Measurements from ENCODE around the gene HOXB8. TPM values are rescaled to one million over a fixed set of nuclear protein-coding genes. Genes with fewer than 3 reads are reported as not detected.

The HOXB8 gene
- total and polyA plus RNA-seq, 2 donors (not counting 3 experiments of a cell fraction or from before 2014, with no cell fraction given) = 1.7 to 2.4 TPM

- Histone ChIP-seq H3K36me3 (ENCODE audit: control insufficient read depth in 2 of 2, extremely low read depth in 1 of 2, insufficient read depth in 2 of 2, low read length in 2 of 2) (no peaks in the 10 kb centered on the region), H3K4me3 (replicated peaks in 1 of 3; ENCODE audit: insufficient read depth in 1 of 3, low read depth in 1 of 3, low read length in 3 of 3) (no peak overlapping the region), H3K27ac (ENCODE audit: insufficient read depth, low read depth, low read length) (no peak overlapping the region), H3K9me1 (replicated peaks; ENCODE audit: control insufficient read depth, extremely low read depth, insufficient read depth, low read length) (no peaks in the 10 kb centered on the region), H2AFZ (ENCODE audit: low read depth, low read length) (no peak overlapping the region), H4K20me1 (replicated peaks; ENCODE audit: control insufficient read depth, extremely low read depth, insufficient read depth, low read length) (no peaks in the 10 kb centered on the region), H3K79me2 (ENCODE audit: control insufficient read depth, insufficient read depth, low read length) (no peaks in the 10 kb centered on the region), H3K4me2 (ENCODE audit: insufficient read depth, low read length) (no peak overlapping the region), H3K9me3 (replicated peaks; ENCODE audit: control insufficient read depth, insufficient read depth, low read length) (no peaks in the 10 kb centered on the region), H3K4me1 (ENCODE audit: control insufficient read depth, extremely low read depth, insufficient read depth, low read length) (no peaks in the 10 kb centered on the region), H3K9ac (replicated peaks; ENCODE audit: extremely low read depth, insufficient read depth, low read length) (no peak overlapping the region), H3K27me3 (ENCODE audit: control insufficient read depth in 2 of 2, insufficient read depth in 2 of 2, low read length in 2 of 2) (peaks cover 68 to 77% of the 10 kb centered on the region in 2 experiments)
- FAIRE-seq (no peak), DNase-seq (ENCODE audit: low read depth, low spot score) (no peak)
- CTCF ChIA-PET = interaction anchor here (4.5 kb wide), 1 partner anchor 9 kb away, joined by 23 read pairs; no protein-coding TSS in a partner anchor
- dilution Hi-C loops (cut with MboI; ENCODE audit: extremely low pct_ligation_motif_present, low sequenced_read_pairs) (no loop called here), intact Hi-C loops (cut with micrococcal nuclease) (no loop called here)
- no TSS peak for BruUV-seq (replicated peaks)
- TF ChIP-seq JUN (IDR thresholded peaks at IDR 0.05; ENCODE audit: borderline replicate concordance, insufficient read depth, insufficient read length, low read depth) (no peak), FOS (IDR thresholded peaks at IDR 0.05; ENCODE audit: borderline replicate concordance, insufficient read depth, low read length) (no peak), MAX (IDR thresholded peaks at IDR 0.05; ENCODE audit: insufficient read depth, insufficient read length) (no peak), POLR2A (IDR thresholded peaks at IDR 0.05; ENCODE audit: low read depth, low read length) (no peak), POLR2AphosphoS5 (IDR thresholded peaks at IDR 0.05; ENCODE audit: insufficient read depth, low read depth, low read length) (no peak), EZH2 (IDR thresholded peaks at IDR 0.05; ENCODE audit: borderline replicate concordance, low read depth, low read length, severe bottlenecking) (no peak), MYC (IDR thresholded peaks at IDR 0.05; ENCODE audit: low read depth, low read length) (no peak), CTCF (IDR thresholded peaks at IDR 0.05; ENCODE audit: extremely low read depth in 1 of 2, insufficient read depth in 1 of 2, low read depth in 1 of 2, low read length in 2 of 2) (no peak), GATA2 (IDR thresholded peaks at IDR 0.05; ENCODE audit: insufficient read depth, insufficient read length, low read depth, low read length) (no peak)
- POLR2A ChIA-PET = no interaction called here
Measured at GRCh38 chr17:48645639-48646182, 30.6 kb upstream of the HOXB8 start.
